Choroid plexus epithelial cell (primary cell): ENCODE measurements around the gene USP5.

Experiments used
- DNase-seq: peaks from one replicate; pipeline ENCODE4 v3.0.0-alpha.2; 2010; ENCODE audit warnings: low read depth
- H3K4me3 ChIP-seq: 2 replicates; pipeline ENCODE4 v1.5.1; 2011; ENCODE audit warnings: low read depth, mild to moderate bottlenecking, control low read depth, low read length, moderate library complexity
- TF ChIP-seq, protein P1 (sequence below): conservative IDR thresholded peaks from 2 replicates; pipeline ENCODE4 v1.5.1; 2011; ENCODE audit warnings: low read depth, mild to moderate bottlenecking, control low read depth, inconsistent platforms, low read length, moderate library complexity

USP5 gene

DNA sequence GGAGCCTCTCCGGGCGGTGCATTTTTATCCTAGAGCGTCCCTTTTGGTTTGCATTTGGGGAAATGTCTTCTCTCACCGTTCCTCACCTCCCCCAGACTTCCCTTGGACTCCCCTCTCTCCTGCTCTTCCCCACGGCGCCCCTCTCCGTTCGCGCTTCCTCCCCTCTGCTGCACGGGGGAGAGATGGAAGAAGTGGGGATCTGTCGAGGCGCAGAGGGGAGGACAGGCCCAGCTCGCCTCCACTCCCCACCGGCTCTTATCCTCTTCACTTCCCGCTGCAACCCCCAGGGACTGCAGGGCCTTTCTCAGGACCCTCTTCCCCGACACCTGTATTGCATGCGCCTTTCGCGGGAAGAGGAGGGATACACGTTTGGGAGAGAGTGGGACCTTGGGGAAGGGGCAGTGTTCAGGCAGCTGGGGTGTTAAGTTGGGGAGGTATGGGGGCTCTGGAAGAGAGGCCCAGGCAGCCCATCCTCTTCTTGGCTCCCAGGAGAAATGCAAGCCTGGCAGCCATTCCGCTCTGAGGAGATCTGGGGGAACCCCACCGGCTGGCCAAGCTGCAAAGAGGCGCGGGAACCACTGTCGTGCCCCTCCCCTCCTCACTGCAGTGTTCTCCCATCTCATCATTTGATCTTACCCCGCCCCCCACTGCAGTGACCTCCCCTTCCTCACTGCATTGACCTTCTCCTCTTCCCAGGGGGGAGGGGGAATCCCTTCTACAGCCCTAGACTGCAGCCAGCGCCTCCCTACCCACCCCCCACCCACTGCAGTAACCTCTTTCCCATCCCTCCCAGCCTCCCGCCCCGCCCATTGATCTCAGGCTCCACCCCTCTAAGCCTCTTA, 63.2 kb downstream of the USP5 start:
- DNase-seq = no peak
- peak overlapping the region; percentile 69 for H3K4me3 ChIP-seq
- TF ChIP-seq, protein P1, sequence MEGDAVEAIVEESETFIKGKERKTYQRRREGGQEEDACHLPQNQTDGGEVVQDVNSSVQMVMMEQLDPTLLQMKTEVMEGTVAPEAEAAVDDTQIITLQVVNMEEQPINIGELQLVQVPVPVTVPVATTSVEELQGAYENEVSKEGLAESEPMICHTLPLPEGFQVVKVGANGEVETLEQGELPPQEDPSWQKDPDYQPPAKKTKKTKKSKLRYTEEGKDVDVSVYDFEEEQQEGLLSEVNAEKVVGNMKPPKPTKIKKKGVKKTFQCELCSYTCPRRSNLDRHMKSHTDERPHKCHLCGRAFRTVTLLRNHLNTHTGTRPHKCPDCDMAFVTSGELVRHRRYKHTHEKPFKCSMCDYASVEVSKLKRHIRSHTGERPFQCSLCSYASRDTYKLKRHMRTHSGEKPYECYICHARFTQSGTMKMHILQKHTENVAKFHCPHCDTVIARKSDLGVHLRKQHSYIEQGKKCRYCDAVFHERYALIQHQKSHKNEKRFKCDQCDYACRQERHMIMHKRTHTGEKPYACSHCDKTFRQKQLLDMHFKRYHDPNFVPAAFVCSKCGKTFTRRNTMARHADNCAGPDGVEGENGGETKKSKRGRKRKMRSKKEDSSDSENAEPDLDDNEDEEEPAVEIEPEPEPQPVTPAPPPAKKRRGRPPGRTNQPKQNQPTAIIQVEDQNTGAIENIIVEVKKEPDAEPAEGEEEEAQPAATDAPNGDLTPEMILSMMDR = no peak

GRCh38 chr12:6915789-6916285, 63.9 kb downstream of the USP5 start:
- no peak overlapping the region for H3K4me3 ChIP-seq

More at GRCh38 chr12:6915789-6916285, 63.9 kb downstream of the USP5 start:
- DNase-seq = no peak
- TF ChIP-seq, protein P1 = no peak
